Thyroid gland (tissue), 4 donors: ENCODE measurements around the gene ZNF516. TPM values are rescaled to one million over a fixed set of nuclear protein-coding genes. Genes with fewer than 3 reads are reported as not detected.

ENCODE experiments used
- DNase-seq, 2 donors: peaks; one replicate each; pipeline ENCODE4 v3.0.0-alpha.2; 2019
- H3K27ac ChIP-seq, 3 donors: fragments of 200-600 bp; sonication (generic); 1 replicate in 2 of 3; 2 replicates in 1 of 3; pipeline ENCODE4 v1.5.1; 2016 to 2019; ENCODE audit warnings: mild to moderate bottlenecking in 1 of 3, moderate library complexity in 1 of 3
- H3K27me3 ChIP-seq: fragments of 200-600 bp; sonication (generic); one replicate; pipeline ENCODE4 v1.5.1; 2019
- H3K36me3 ChIP-seq, 2 donors: fragments of 200-600 bp; sonication (generic); one replicate each; pipeline ENCODE4 v1.5.1; 2016 to 2019
- H3K4me1 ChIP-seq, 2 donors: fragments of 200-600 bp; sonication (generic); one replicate each; pipeline ENCODE4 v1.5.1; 2017 to 2019
- H3K4me3 ChIP-seq, 3 donors: fragments of 200-600 bp; sonication (generic); replicated peaks in 1 of 3; 1 replicate in 2 of 3; 2 replicates in 1 of 3; pipeline ENCODE4 v1.5.1; 2016; ENCODE audit warnings: mild to moderate bottlenecking in 1 of 3
- H3K9me3 ChIP-seq: fragments of 200-600 bp; sonication (generic); one replicate; pipeline ENCODE4 v1.5.1; 2017
- CTCF ChIP-seq, 6 experiments: fragments of 200-600 bp in 3 of 6; fragments of 450-650 bp in 3 of 6; sonication (generic) in 3 of 6; IDR thresholded peaks; one replicate each; pipeline ENCODE4 v1.5.1; 2016 to 2019; ENCODE audit warnings: antibody characterized with exemption in 6 of 6, mild to moderate bottlenecking in 2 of 6, inconsistent platforms in 1 of 6, moderate library complexity in 1 of 6
- POLR2A ChIP-seq, 2 donors: fragments of 450-650 bp; IDR thresholded peaks; one replicate each; pipeline ENCODE4 v1.6.1; 2017; ENCODE audit warnings: antibody characterized with exemption in 2 of 2, mild to moderate bottlenecking in 2 of 2, moderate library complexity in 1 of 2
- WGBS, 2 donors: methylation state at CpG; one replicate each; pipeline ENCODE4 v1.1.5; 2017; 5-methylcytosine and 5-hydroxymethylcytosine counted together
- intact Hi-C: fragments of 100-400 bp; cut with DNase I; formaldehyde crosslinking; loops from one replicate; pipeline ENCODE4 v1.15.1; 2023
- total RNA-seq, 4 donors: library from RNA; depleted of rRNA; stranded (reverse); fragments of >200 nt; gene quantifications; one replicate each; pipeline ENCODE4 v1.2.3, GENCODE V29; 2016

The ZNF516 gene
- total RNA-seq, 4 donors from 2014 or later, result 25.4 to 44.8 (median 28.6) TPM

GRCh38 chr18:76446321-76447257 lies 48.5 kb downstream of the ZNF516 start:
- TF ChIP-seq CTCF (IDR thresholded peaks at IDR 0.05), result no peak
- TF ChIP-seq POLR2A (IDR thresholded peaks at IDR 0.05), result no peak
- intact Hi-C loops, result no loop called here
- no peak overlapping the region for H3K4me3 ChIP-seq
- peak overlapping the region in 1 of 3 donors; percentile 5 for H3K27ac ChIP-seq
- no peaks in the 10 kb centered on the region for H3K27me3 ChIP-seq
- peaks cover 7 to 26% of the 10 kb centered on the region in 2 donors for H3K4me1 ChIP-seq
- WGBS, 2 donors, result 85% methylated on average over 20 of the region's 20 CpGs
- no peak for DNase-seq
- H3K9me3 ChIP-seq, result no peaks in the 10 kb centered on the region
- peaks cover 11% of the 10 kb centered on the region in 2 donors for H3K36me3 ChIP-seq

- TF ChIP-seq CTCF (IDR thresholded peaks at IDR 0.05), result no peak
- TF ChIP-seq POLR2A (IDR thresholded peaks at IDR 0.05), result no peak
- H3K4me1 ChIP-seq, result peaks cover 7 to 23% of the 10 kb centered on the region in 2 donors
- H3K4me3 ChIP-seq, result no peak overlapping the region
- H3K36me3 ChIP-seq, result peaks cover 13 to 18% of the 10 kb centered on the region in 2 donors
- H3K27ac ChIP-seq, result no peak overlapping the region
- WGBS, 2 donors, result 71 to 87% methylated on average over 9 to 11 of the region's 11 CpGs
- intact Hi-C loops, result no loop called here
- no peaks in the 10 kb centered on the region for H3K9me3 ChIP-seq
- no peak for DNase-seq
- no peaks in the 10 kb centered on the region for H3K27me3 ChIP-seq
Observed at GRCh38 chr18:76445741-76446232, 49.3 kb downstream of the ZNF516 start.

- Histone ChIP-seq H3K27ac (no peak overlapping the region), H3K27me3 (no peaks in the 10 kb centered on the region), H3K9me3 (no peaks in the 10 kb centered on the region), H3K36me3 (peaks cover 13 to 20% of the 10 kb centered on the region in 2 donors), H3K4me3 (no peak overlapping the region), H3K4me1 (peaks cover 7 to 21% of the 10 kb centered on the region in 2 donors)
- intact Hi-C loops, result no loop called here
- no peak for DNase-seq
- TF ChIP-seq CTCF (IDR thresholded peaks at IDR 0.05), result no peak
- TF ChIP-seq POLR2A (IDR thresholded peaks at IDR 0.05), result no peak
- 77 to 83% methylated on average over 3 of the region's 3 CpGs for WGBS, 2 donors
Observed at GRCh38 chr18:76445275-76445674, 49.8 kb downstream of the ZNF516 start.

- Histone ChIP-seq H3K4me3 (no peak overlapping the region), H3K36me3 (peaks cover 13 to 20% of the 10 kb centered on the region in 2 donors), H3K9me3 (no peaks in the 10 kb centered on the region), H3K4me1 (peaks cover 0 to 14% of the 10 kb centered on the region in 2 donors), H3K27me3 (no peaks in the 10 kb centered on the region), H3K27ac (no peak overlapping the region)
- 89% methylated on average over 13 of the region's 13 CpGs for WGBS, 2 donors
- no peak for DNase-seq
- no peak for TF ChIP-seq POLR2A (IDR thresholded peaks at IDR 0.05)
- intact Hi-C loops, result no loop called here
Observed at GRCh38 chr18:76444446-76445105, 50.5 kb downstream of the ZNF516 start.

- 90 to 91% methylated on average over 17 to 18 of the region's 18 CpGs for WGBS, 2 donors
Observed at GRCh38 chr18:76443519-76444445, 51.3 kb downstream of the ZNF516 start.

More at GRCh38 chr18:76443519-76444445, 51.3 kb downstream of the ZNF516 start:
- Histone ChIP-seq H3K36me3 (peaks cover 13 to 20% of the 10 kb centered on the region in 2 donors), H3K4me3 (no peak overlapping the region), H3K27me3 (no peaks in the 10 kb centered on the region), H3K4me1 (peaks cover 0 to 8% of the 10 kb centered on the region in 2 donors), H3K27ac (no peak overlapping the region), H3K9me3 (no peaks in the 10 kb centered on the region)
- intact Hi-C loops, result no loop called here
- TF ChIP-seq POLR2A (IDR thresholded peaks at IDR 0.05) (no peak), CTCF (IDR thresholded peaks at IDR 0.05) (no peak)
- no peak for DNase-seq
